RWPE1 (cell line): Measurements from ENCODE around the gene ACADM.
"Not testable (repeated sequence)": the region's sequence is repeated elsewhere in the genome, so short reads cannot be mapped to it uniquely, and the experiment has no call there.

Source experiments
- CTCF ChIA-PET: fragments of 350-600 bp; sonication (Branson Sonifier 250); formaldehyde crosslinking; extraction: SDS; loops from one replicate; lab custom pipeline; 2021; lab: Yijun Ruan, JAX
- POLR2A ChIA-PET: fragments of 400-600 bp; formaldehyde crosslinking; extraction: SDS; loops from one replicate; lab custom pipeline; 2020; ENCODE audit warnings: antibody characterized with exemption; ENCODE audit not compliant: low non-redundant PET; lab: Yijun Ruan, JAX
- DNase-seq: peaks from one replicate; pipeline ENCODE4 v3.0.0; 2012; ENCODE audit warnings: low spot score
- H3K27ac ChIP-seq: fragments of 450-650 bp; 2 replicates; pipeline ENCODE4 v1.5.1; 2017
- CTCF ChIP-seq: fragments of 450-650 bp; conservative IDR thresholded peaks from 2 replicates; pipeline ENCODE4 v1.5.1; 2017; ENCODE audit warnings: low read depth, mild to moderate bottlenecking

The ACADM gene

DNA sequence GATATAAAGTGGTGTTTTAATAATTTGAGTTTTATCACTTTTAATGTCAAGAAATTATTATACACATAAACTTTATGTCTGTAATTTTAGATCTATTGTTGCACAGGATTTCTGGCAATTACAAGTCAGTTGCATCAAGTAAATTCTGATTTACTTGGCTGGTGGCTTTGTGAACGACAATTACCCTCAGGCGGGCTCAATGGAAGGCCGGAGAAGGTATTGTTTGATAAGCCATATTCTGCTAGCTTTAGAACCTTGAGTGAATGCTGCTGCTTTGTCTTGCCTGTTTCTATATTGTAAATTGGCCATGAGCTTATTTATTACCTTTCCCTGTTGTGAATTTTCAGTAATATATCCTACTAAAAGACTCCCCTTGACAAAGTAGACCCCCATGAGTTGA lies 67.6 kb downstream of the ACADM start:
- ChIA-PET CTCF (no interaction called here), POLR2A (no interaction called here)
- no peak for TF ChIP-seq CTCF
- DNase-seq = no peak
- no peak overlapping the region for H3K27ac ChIP-seq

DNA sequence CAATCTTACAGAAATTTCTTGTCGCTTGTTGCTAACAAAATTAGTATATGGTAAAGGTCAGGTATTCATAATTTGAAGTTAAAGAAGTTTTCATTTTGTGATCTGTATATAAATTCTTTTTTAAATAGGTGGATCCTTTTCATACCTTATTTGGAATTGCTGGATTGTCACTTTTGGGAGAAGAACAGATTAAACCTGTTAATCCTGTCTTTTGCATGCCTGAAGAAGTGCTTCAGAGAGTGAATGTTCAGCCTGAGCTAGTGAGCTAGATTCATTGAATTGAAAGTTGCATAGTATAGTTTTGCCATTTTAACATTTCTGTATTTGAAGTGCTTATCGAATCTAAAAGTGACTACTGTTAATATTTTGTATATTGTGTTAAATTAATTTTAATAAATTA lies 69.9 kb downstream of the ACADM start:
- CTCF ChIA-PET = no interaction called here
- DNase-seq = no peak
- H3K27ac ChIP-seq = no peak overlapping the region
- TF ChIP-seq CTCF = no peak
- POLR2A ChIA-PET = no interaction called here

GRCh38 chr1:75795703-75796193 lies 71.2 kb downstream of the ACADM start:
- no peak for DNase-seq
- POLR2A ChIA-PET = no interaction called here
- CTCF ChIA-PET = no interaction called here
- TF ChIP-seq CTCF = no peak
- H3K27ac ChIP-seq = peak overlapping the region; percentile 13; the same call in 1 of the 2 replicates

DNA sequence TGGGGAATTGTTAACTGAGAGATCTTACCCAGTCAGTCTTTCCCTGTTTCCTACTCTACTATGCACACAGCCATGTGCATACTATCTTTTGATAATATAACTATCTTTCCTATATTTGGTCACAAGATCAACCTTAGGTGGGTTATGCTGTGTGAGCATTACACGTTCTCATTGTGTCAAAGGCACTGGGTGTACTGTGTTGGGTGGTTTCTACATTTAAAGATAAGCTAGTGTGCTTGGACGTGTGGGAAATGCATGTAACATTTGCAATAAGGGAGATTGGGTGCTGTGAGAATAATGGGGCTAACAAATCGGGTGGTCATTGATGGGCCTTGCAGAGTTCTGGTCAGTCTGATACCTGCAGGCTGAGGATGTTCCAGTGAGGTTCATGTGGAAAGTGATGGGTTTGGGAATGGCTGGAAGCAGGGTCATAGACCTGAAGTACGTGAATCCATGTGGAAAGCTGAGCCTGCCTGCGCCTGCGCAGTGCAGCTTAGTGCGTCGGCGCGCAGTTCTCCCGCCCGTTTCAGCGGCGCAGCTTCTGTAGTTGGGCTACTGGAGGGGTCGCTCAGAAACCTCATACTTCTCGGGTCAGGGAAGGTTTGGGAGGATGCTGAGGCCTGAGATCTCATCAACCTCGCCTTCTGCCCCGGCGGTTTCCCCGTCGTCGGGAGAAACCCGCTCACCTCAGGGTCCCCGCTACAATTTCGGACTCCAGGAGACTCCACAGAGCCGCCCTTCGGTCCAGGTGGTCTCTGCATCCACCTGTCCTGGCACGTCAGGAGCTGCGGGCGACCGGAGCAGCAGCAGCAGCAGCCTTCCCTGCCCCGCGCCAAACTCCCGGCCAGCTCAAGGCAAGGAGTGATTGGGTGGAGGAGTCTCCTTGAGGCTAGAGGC lies 72.1 kb downstream of the ACADM start, which contains the start of gene MSH4:
Gene MSH4 (plus strand): TSS at position 507 of the 897 bp plus-strand sequence. CDS start 104 bp downstream, at position 611.
- TF ChIP-seq CTCF = no peak
- ChIA-PET CTCF (no interaction called here), POLR2A (interaction anchor here (0.9 kb wide), 1 partner anchor 11 kb away, joined by 3 read pairs; the partner anchor contains the start of gene RABGGTB)
- H3K27ac ChIP-seq = peak within 1 kb of the TSS; percentile 50
- DNase-seq = no peak

GRCh38 chr1:75797273-75797588 lies 72.7 kb downstream of the ACADM start:
- peak overlapping the region; percentile 50 for H3K27ac ChIP-seq
- no peak for TF ChIP-seq CTCF
- POLR2A ChIA-PET = no interaction called here
- no peak for DNase-seq
- CTCF ChIA-PET = no interaction called here

- CTCF ChIA-PET = no interaction called here
- H3K27ac ChIP-seq = no peak overlapping the region
- no peak for DNase-seq
- POLR2A ChIA-PET = no interaction called here
- no peak for TF ChIP-seq CTCF
These were observed 73.2 kb downstream of the ACADM start for GRCh38 chr1:75797606-75798216.

DNA sequence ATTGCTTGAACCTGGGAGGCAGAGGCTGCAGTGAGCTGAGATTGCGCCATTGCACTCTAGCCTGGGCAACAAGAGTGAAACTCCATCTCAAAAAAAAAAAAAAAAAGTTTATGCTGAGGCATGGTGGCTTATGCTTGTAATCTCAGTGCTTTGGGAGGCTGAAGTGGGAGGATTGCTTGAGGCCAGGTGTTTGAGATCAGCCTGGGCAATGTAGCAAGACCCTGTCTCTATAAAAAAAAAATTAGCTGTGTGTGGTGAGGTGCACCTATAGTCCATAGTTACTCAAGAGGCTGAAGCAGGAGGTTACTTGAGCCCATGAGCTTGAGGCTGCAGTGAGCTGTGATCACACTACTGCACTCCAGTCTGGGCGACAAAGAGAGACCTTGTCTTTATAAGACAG lies 77.0 kb downstream of the ACADM start:
- POLR2A ChIA-PET, H3K27ac ChIP-seq, DNase-seq: not testable (repeated sequence)
- CTCF ChIA-PET = interaction anchor here (0.6 kb wide), 1 partner anchor 1617 kb away, joined by 3 read pairs; no protein-coding TSS in a partner anchor
